Naive thymus-derived CD4-positive, alpha-beta T cell (primary cell): ENCODE measurements around the gene REL. TPM values are rescaled to one million over a fixed set of nuclear protein-coding genes. Genes with fewer than 3 reads are reported as not detected.
A peak's percentile ranks its signal among the peaks of the same experiment; 100 is the strongest.

ENCODE experiments used
- ATAC-seq: fragments of 150-1000 bp; cut with Tn5 transposase; 2 replicates; pipeline ENCODE4 v1.10.0; 2021; ENCODE audit warnings: mild to moderate bottlenecking, moderate library complexity
- CTCF ChIA-PET: fragments of 350-600 bp; sonication (Branson Sonifier 250); formaldehyde crosslinking; loops from one replicate; lab custom pipeline; 2021; ENCODE audit warnings: antibody characterized with exemption; lab: Charles Lee
- POLR2A ChIA-PET: fragments of 350-600 bp; sonication (Branson Sonifier 250); formaldehyde crosslinking; loops from one replicate; lab custom pipeline; 2021; ENCODE audit warnings: antibody characterized with exemption, inconsistent platforms; lab: Charles Lee
- DNase-seq, 9 donors: peaks; one replicate each; pipeline versions ENCODE4 v3.0.0 to v3.0.0-alpha.2; 2020 to 2022; ENCODE audit warnings: mixed read lengths in 1 of 9
- H3K27ac ChIP-seq: one replicate; pipeline ENCODE4 v1.7.0; 2013; ENCODE audit warnings: mild to moderate bottlenecking, low read depth, low read length, moderate library complexity
- H3K27me3 ChIP-seq, 2 donors: one replicate each; pipeline ENCODE4 v1.7.0; 2013; ENCODE audit warnings: low read length in 2 of 2, mild to moderate bottlenecking in 2 of 2, moderate library complexity in 2 of 2; ENCODE audit not compliant: control insufficient read depth in 2 of 2, insufficient read depth in 2 of 2
- H3K36me3 ChIP-seq, 3 experiments: 1 replicate in 2 of 3; 2 replicates in 1 of 3; pipeline ENCODE4 v1.7.0; 2013; ENCODE audit warnings: low read length in 3 of 3, mild to moderate bottlenecking in 3 of 3, moderate library complexity in 1 of 3; ENCODE audit not compliant: insufficient read depth in 3 of 3, control insufficient read depth in 2 of 3
- H3K4me1 ChIP-seq, 2 donors: one replicate each; pipeline ENCODE4 v1.7.0; 2013; ENCODE audit warnings: low read length in 2 of 2, mild to moderate bottlenecking in 2 of 2, moderate library complexity in 1 of 2; ENCODE audit not compliant: control insufficient read depth in 2 of 2, insufficient read depth in 2 of 2
- H3K4me3 ChIP-seq: 2 replicates; pipeline ENCODE4 v1.7.0; 2013; ENCODE audit warnings: mild to moderate bottlenecking, low read length
- H3K9me3 ChIP-seq, 3 experiments: 1 replicate in 2 of 3; 2 replicates in 1 of 3; pipeline ENCODE4 v1.7.0; 2013; ENCODE audit warnings: low read length in 3 of 3; ENCODE audit not compliant: control insufficient read depth in 2 of 3
- H3K27ac Mint-ChIP-seq, 9 donors: one replicate each; pipeline ENCODE4 v1.8.0; 2020 to 2022; ENCODE audit warnings: mixed read lengths in 9 of 9, mild to moderate bottlenecking in 8 of 9, moderate library complexity in 5 of 9, inconsistent platforms in 2 of 9
- H3K27me3 Mint-ChIP-seq, 5 donors: one replicate each; pipeline ENCODE4 v1.8.0; 2021 to 2022; ENCODE audit warnings: mixed read lengths in 5 of 5, mild to moderate bottlenecking in 1 of 5
- H3K36me3 Mint-ChIP-seq, 5 donors: one replicate each; pipeline ENCODE4 v1.8.0; 2020 to 2022; ENCODE audit warnings: mixed read lengths in 5 of 5, mild to moderate bottlenecking in 3 of 5, inconsistent platforms in 1 of 5
- H3K4me1 Mint-ChIP-seq, 7 donors: one replicate each; pipeline ENCODE4 v1.8.0; 2020 to 2022; ENCODE audit warnings: mixed read lengths in 7 of 7, mild to moderate bottlenecking in 3 of 7, inconsistent platforms in 1 of 7
- H3K4me3 Mint-ChIP-seq, 10 donors: one replicate each; pipeline ENCODE4 v1.8.0; 2020 to 2022; ENCODE audit warnings: mild to moderate bottlenecking in 10 of 10, mixed read lengths in 10 of 10, moderate library complexity in 6 of 10, inconsistent platforms in 2 of 10
- H3K9me3 Mint-ChIP-seq, 11 donors: one replicate each; pipeline ENCODE4 v1.8.0; 2020 to 2022; ENCODE audit warnings: mixed read lengths in 11 of 11, mild to moderate bottlenecking in 4 of 11, inconsistent platforms in 1 of 11, moderate library complexity in 1 of 11
- intact Hi-C, 2 donors: fragments of 100-400 bp; cut with micrococcal nuclease; formaldehyde crosslinking; loops; one replicate each; pipeline ENCODE4 v1.15.1; 2023
- polyA plus RNA-seq, 2 donors: library from polyadenylated mRNA; unstranded; fragments of 300-500 nt; fragmentation: Illumina TruSeq; gene quantifications; one replicate each; pipeline ENCODE4 v1.2.3, GENCODE V29; 2021
- total RNA-seq, 6 experiments: library from RNA in 5 of 6; stranded (reverse) in 5 of 6; gene quantifications; 1 replicate in 5 of 6; 2 replicates in 1 of 6; pipeline ENCODE4 v1.2.3 and lab custom pipeline; 2021 to 2026

REL gene
- total RNA-seq = 10 to 100 TPM; 18.9 to 78.8 (median 26.4) TPM
- polyA plus RNA-seq = 10 to 100 TPM; 10.9 to 12.0 TPM
- 148 reads per million, percentile 90 among the genes with 10 or more reads in this experiment for total RNA-seq (lab: John Stamatoyannopoulos, UW)

DNA sequence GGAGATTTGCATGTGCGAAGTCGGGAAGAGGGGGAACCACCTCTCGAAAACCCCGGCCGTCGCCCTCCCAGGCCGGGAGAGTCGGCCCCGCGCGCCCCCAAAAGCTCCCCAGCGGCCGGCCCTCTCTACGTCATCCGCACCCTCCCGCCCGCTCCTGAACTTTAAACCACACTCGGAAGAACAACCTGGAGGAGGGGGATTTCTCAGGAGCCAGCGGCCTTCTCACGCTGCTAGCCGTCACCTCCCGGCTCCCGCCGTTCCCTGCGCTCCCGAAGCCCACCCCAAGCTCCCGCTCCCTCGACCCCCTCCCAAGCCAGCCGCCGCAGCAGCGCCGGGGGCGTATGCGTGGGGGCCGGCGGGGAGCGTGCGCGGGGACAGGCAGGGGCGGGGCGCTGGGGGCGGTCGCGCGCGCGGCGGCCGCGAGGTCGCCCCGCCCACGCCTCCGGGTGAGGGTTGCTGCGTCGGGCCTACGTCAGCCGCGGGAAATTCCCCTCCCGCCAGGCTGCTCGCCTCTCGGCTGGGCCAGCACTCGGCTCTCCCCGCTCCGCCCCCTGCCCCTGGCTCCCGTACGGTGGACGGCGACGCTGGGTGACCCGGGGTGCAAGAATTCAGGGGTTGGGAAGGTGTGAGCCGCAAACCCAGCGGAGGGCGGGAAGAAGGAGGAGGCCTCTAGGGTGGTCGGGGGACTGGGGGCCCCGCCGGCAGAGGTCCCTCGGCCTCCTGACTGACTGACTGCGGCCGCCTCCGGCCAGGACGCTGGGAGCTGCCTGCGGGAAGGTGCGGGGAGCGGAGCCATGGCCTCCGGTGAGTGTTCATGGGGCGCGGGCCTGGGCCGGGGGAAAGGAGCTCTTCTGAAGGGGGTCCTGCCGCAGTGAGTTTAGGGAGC, at the start of gene REL:
Gene REL (plus strand): TSS at position 528 of the 886 bp plus-strand sequence. CDS start 267 bp downstream, at position 795.
- Mint-ChIP-seq H3K36me3 (peaks cover 0 to 2% (median 0%) of the 10 kb centered on the region in 5 donors), H3K27me3 (no peaks in the 10 kb centered on the region), H3K9me3 (no peaks in the 10 kb centered on the region), H3K4me3 (peak within 1 kb of the TSS; percentile 91 to 98 (median 96)), H3K4me1 (peaks cover 22 to 39% (median 33%) of the 10 kb centered on the region in 7 donors), H3K27ac (peak within 1 kb of the TSS; percentile 93 to 100 (median 98))
- peaks cover 11 to 24% of the 10 kb centered on the region in 2 donors for H3K4me1 ChIP-seq
- H3K4me3 ChIP-seq = peak within 1 kb of the TSS; percentile 83
- H3K36me3 ChIP-seq = peaks cover 0 to 9% (median 0%) of the 10 kb centered on the region in 3 experiments
- ATAC-seq (peak; percentile 92), DNase-seq (peak; percentile 77 to 95 (median 88))
- no peaks in the 10 kb centered on the region for H3K27me3 ChIP-seq
- H3K9me3 ChIP-seq = no peaks in the 10 kb centered on the region
- intact Hi-C loops = loop anchor here (1.0 to 5.0 kb wide), 23 partner anchors 13 to 1826 kb away; partner anchors contain the start of genes CCT4 (in 2 of the 2), PEX13 (in 2 of the 2), SANBR (in 2 of the 2) and B3GNT2 (in 1 of the 2)
- CTCF ChIA-PET = interaction anchor here (0.6 to 1.9 kb wide), 3 partner anchors 22 to 76 kb away, joined by 3 to 9 read pairs (median 3); no protein-coding TSS in a partner anchor
- POLR2A ChIA-PET = interaction anchor here (0.6 to 5.0 kb wide), 13 partner anchors 11 to 296 kb away, joined by 3 to 38 read pairs (median 5); partner anchors contain the start of gene PAPOLG
- peak within 1 kb of the TSS; percentile 100 for H3K27ac ChIP-seq

DNA sequence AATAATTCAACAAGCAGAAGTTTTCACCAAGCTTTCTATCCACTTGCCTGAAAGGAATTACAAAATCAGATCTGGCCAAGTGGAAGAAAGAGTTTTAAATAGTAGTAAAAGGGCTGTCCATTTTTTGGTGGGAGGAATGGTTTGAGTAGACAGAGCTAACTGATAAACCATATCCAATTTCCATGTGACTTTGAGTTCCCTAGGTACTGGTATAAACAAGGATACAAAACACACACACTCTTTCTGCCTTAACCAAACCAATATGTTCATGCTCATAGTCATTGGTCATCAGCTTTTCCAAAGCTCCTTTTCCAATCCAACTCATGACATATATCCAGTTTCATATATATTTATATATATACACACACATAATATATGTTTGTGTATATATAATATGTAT, 49.5 kb upstream of the REL start:
- no peak for DNase-seq

GRCh38 chr2:60832621-60833020, 48.8 kb upstream of the REL start:
- ChIA-PET POLR2A (no interaction called here), CTCF (no interaction called here)
- Mint-ChIP-seq H3K27me3 (peaks cover 0 to 27% (median 11%) of the 10 kb centered on the region in 5 donors), H3K4me1 (peaks cover 0 to 13% (median 0%) of the 10 kb centered on the region in 7 donors), H3K9me3 (peaks cover 0 to 5% (median 0%) of the 10 kb centered on the region in 11 donors), H3K27ac (no peak overlapping the region), H3K36me3 (peaks cover 0 to 4% (median 0%) of the 10 kb centered on the region in 5 donors), H3K4me3 (no peak overlapping the region)
- ATAC-seq (no peak), DNase-seq (no peak)
- Histone ChIP-seq H3K9me3 (no peaks in the 10 kb centered on the region), H3K27me3 (no peaks in the 10 kb centered on the region), H3K27ac (no peak overlapping the region), H3K4me1 (no peaks in the 10 kb centered on the region), H3K4me3 (no peak overlapping the region), H3K36me3 (no peaks in the 10 kb centered on the region)
- intact Hi-C loops = no loop called here

More for the DNA sequence above, 49.5 kb upstream of the REL start:
- Mint-ChIP-seq H3K36me3 (peaks cover 0 to 4% (median 0%) of the 10 kb centered on the region in 5 donors), H3K9me3 (peaks cover 0 to 5% (median 0%) of the 10 kb centered on the region in 11 donors), H3K4me3 (no peak overlapping the region), H3K27me3 (peaks cover 0 to 27% (median 11%) of the 10 kb centered on the region in 5 donors), H3K4me1 (peaks cover 0 to 13% (median 3%) of the 10 kb centered on the region in 7 donors), H3K27ac (no peak overlapping the region)
- intact Hi-C loops = no loop called here
- Histone ChIP-seq H3K27ac (no peak overlapping the region), H3K4me1 (no peaks in the 10 kb centered on the region), H3K27me3 (no peaks in the 10 kb centered on the region), H3K36me3 (no peaks in the 10 kb centered on the region), H3K9me3 (no peaks in the 10 kb centered on the region), H3K4me3 (no peak overlapping the region)
- POLR2A ChIA-PET = no interaction called here
- ATAC-seq = no peak
- CTCF ChIA-PET = no interaction called here

GRCh38 chr2:60834270-60834717, 47.1 kb upstream of the REL start:
- Histone ChIP-seq H3K9me3 (no peaks in the 10 kb centered on the region), H3K36me3 (no peaks in the 10 kb centered on the region), H3K27ac (no peak overlapping the region), H3K4me3 (no peak overlapping the region), H3K27me3 (no peaks in the 10 kb centered on the region), H3K4me1 (no peaks in the 10 kb centered on the region)
- H3K4me1 Mint-ChIP-seq = peaks cover 0 to 13% (median 2%) of the 10 kb centered on the region in 7 donors
- ATAC-seq (peak; percentile 52), DNase-seq (no peak)
- intact Hi-C loops = no loop called here
- no peak overlapping the region for H3K27ac Mint-ChIP-seq
- ChIA-PET CTCF (no interaction called here), POLR2A (no interaction called here)
- peaks cover 0 to 4% (median 0%) of the 10 kb centered on the region in 5 donors for H3K36me3 Mint-ChIP-seq
- H3K4me3 Mint-ChIP-seq = no peak overlapping the region
- H3K27me3 Mint-ChIP-seq = peaks cover 0 to 27% (median 11%) of the 10 kb centered on the region in 5 donors
- H3K9me3 Mint-ChIP-seq = peaks cover 0 to 5% (median 0%) of the 10 kb centered on the region in 11 donors

GRCh38 chr2:60836491-60836890, 44.9 kb upstream of the REL start:
- H3K27ac ChIP-seq = no peak overlapping the region

GRCh38 chr2:60837123-60837522, 44.3 kb upstream of the REL start:
- no peak overlapping the region for H3K27ac Mint-ChIP-seq
- Histone ChIP-seq H3K27me3 (no peaks in the 10 kb centered on the region), H3K4me1 (peaks cover 10% of the 10 kb centered on the region in 2 donors), H3K9me3 (no peaks in the 10 kb centered on the region), H3K36me3 (no peaks in the 10 kb centered on the region), H3K27ac (no peak overlapping the region), H3K4me3 (no peak overlapping the region)
- CTCF ChIA-PET = no interaction called here
- DNase-seq (no peak), ATAC-seq (no peak)
- POLR2A ChIA-PET = no interaction called here
- intact Hi-C loops = no loop called here
- H3K4me1 Mint-ChIP-seq = peaks cover 9 to 20% (median 14%) of the 10 kb centered on the region in 7 donors
- peaks cover 0 to 3% (median 0%) of the 10 kb centered on the region in 11 donors for H3K9me3 Mint-ChIP-seq
- H3K27me3 Mint-ChIP-seq = peaks cover 0 to 15% (median 5%) of the 10 kb centered on the region in 5 donors
- no peaks in the 10 kb centered on the region for H3K36me3 Mint-ChIP-seq
- H3K4me3 Mint-ChIP-seq = no peak overlapping the region

More at GRCh38 chr2:60836491-60836890, 44.9 kb upstream of the REL start:
- H3K4me3 Mint-ChIP-seq = no peak overlapping the region
- no peaks in the 10 kb centered on the region for H3K27me3 ChIP-seq
- no peak for ATAC-seq
- POLR2A ChIA-PET = no interaction called here
- intact Hi-C loops = no loop called here
- peaks cover 9 to 20% (median 14%) of the 10 kb centered on the region in 7 donors for H3K4me1 Mint-ChIP-seq
- peaks cover 0 to 18% (median 5%) of the 10 kb centered on the region in 5 donors for H3K27me3 Mint-ChIP-seq
- no peaks in the 10 kb centered on the region for H3K36me3 ChIP-seq
- no peak overlapping the region for H3K4me3 ChIP-seq
- H3K36me3 Mint-ChIP-seq = no peaks in the 10 kb centered on the region
- no peaks in the 10 kb centered on the region for H3K9me3 ChIP-seq
- no peak for DNase-seq
- H3K4me1 ChIP-seq = peaks cover 10% of the 10 kb centered on the region in 2 donors
- H3K27ac Mint-ChIP-seq = no peak overlapping the region
- CTCF ChIA-PET = no interaction called here
- peaks cover 0 to 3% (median 0%) of the 10 kb centered on the region in 11 donors for H3K9me3 Mint-ChIP-seq
